ENCODE data around the gene SLC26A1. TPM values are rescaled to one million over a fixed set of nuclear protein-coding genes. Genes with fewer than 3 reads are reported as not detected.
A peak's percentile ranks its signal among the peaks of the same experiment; 100 is the strongest.

The SLC26A1 gene
- total RNA-seq, 1 donor from 2014 or later = not detected

- no peaks in the 10 kb centered on the region for H3F3A ChIP-seq (ENCODE audit: low read depth)
- no peak overlapping the region for H3K4me3 Mint-ChIP-seq
- no peaks in the 10 kb centered on the region for H4K20me1 ChIP-seq (ENCODE audit: low read depth)
- H3K4me2 ChIP-seq = no peak overlapping the region
- H2AFZ ChIP-seq (replicated peaks) = no peak overlapping the region
- H3K36me3 Mint-ChIP-seq = peaks cover 7% of the 10 kb centered on the region
- TF ChIP-seq CTCF (IDR thresholded peaks at IDR 0.05) (no peak), EZH2phosphoT487 (IDR thresholded peaks at IDR 0.05) (no peak), EZH2 (IDR thresholded peaks at IDR 0.05) (no peak)
- H3K36me3 ChIP-seq = no peaks in the 10 kb centered on the region
- H3K4me3 ChIP-seq = no peak overlapping the region
- H3K27me3 Mint-ChIP-seq (ENCODE audit: insufficient read depth, low read depth) = peaks cover 3% of the 10 kb centered on the region
- no peaks in the 10 kb centered on the region for H3K79me2 ChIP-seq (ENCODE audit: low read depth)
- H3K9me3 ChIP-seq (ENCODE audit: low read depth) = no peaks in the 10 kb centered on the region
- DNase-seq (ENCODE audit: low spot score) = no peak
- H3K9me3 Mint-ChIP-seq = no peaks in the 10 kb centered on the region
- H3K27me3 ChIP-seq = no peaks in the 10 kb centered on the region
- no peak overlapping the region for H3K27ac Mint-ChIP-seq
- no peak overlapping the region for H3K27ac ChIP-seq
- peaks cover 3% of the 10 kb centered on the region for H3K4me1 Mint-ChIP-seq
- H3K4me1 ChIP-seq = peaks cover 4% of the 10 kb centered on the region
- no peak overlapping the region for H3K9ac ChIP-seq
These were observed 40.2 kb downstream of the SLC26A1 start for GRCh38 chr4:952881-953573.

GRCh38 chr4:951594-952468, 41.4 kb downstream of the SLC26A1 start:
- Histone ChIP-seq H3K36me3 (no peaks in the 10 kb centered on the region), H3K4me1 (peaks cover 4% of the 10 kb centered on the region), H4K20me1 (ENCODE audit: low read depth) (no peaks in the 10 kb centered on the region), H2AFZ (replicated peaks) (no peak overlapping the region), H3K27ac (no peak overlapping the region), H3F3A (ENCODE audit: low read depth) (no peaks in the 10 kb centered on the region), H3K9me3 (ENCODE audit: low read depth) (no peaks in the 10 kb centered on the region), H3K4me2 (no peak overlapping the region), H3K79me2 (ENCODE audit: low read depth) (no peaks in the 10 kb centered on the region), H3K4me3 (no peak overlapping the region), H3K9ac (no peak overlapping the region), H3K27me3 (no peaks in the 10 kb centered on the region)
- Mint-ChIP-seq H3K9me3 (no peaks in the 10 kb centered on the region), H3K4me1 (peaks cover 3% of the 10 kb centered on the region), H3K4me3 (no peak overlapping the region), H3K27me3 (ENCODE audit: insufficient read depth, low read depth) (peaks cover 3% of the 10 kb centered on the region), H3K36me3 (peaks cover 7% of the 10 kb centered on the region), H3K27ac (no peak overlapping the region)
- no peak for DNase-seq (ENCODE audit: low spot score)
- no peak for TF ChIP-seq CTCF (IDR thresholded peaks at IDR 0.05)
- TF ChIP-seq EZH2phosphoT487 (IDR thresholded peaks at IDR 0.05) = no peak
- no peak for TF ChIP-seq EZH2 (IDR thresholded peaks at IDR 0.05)

- H3K27me3 Mint-ChIP-seq (ENCODE audit: insufficient read depth, low read depth) = peaks cover 3% of the 10 kb centered on the region
- Histone ChIP-seq H2AFZ (replicated peaks) (no peak overlapping the region), H3F3A (ENCODE audit: low read depth) (no peaks in the 10 kb centered on the region), H3K4me2 (no peak overlapping the region), H3K27ac (no peak overlapping the region), H4K20me1 (ENCODE audit: low read depth) (no peaks in the 10 kb centered on the region), H3K4me3 (no peak overlapping the region), H3K4me1 (peaks cover 4% of the 10 kb centered on the region), H3K36me3 (no peaks in the 10 kb centered on the region), H3K27me3 (no peaks in the 10 kb centered on the region), H3K9ac (no peak overlapping the region), H3K9me3 (ENCODE audit: low read depth) (no peaks in the 10 kb centered on the region), H3K79me2 (ENCODE audit: low read depth) (no peaks in the 10 kb centered on the region)
- no peak overlapping the region for H3K4me3 Mint-ChIP-seq
- peaks cover 3% of the 10 kb centered on the region for H3K4me1 Mint-ChIP-seq
- H3K27ac Mint-ChIP-seq = no peak overlapping the region
- TF ChIP-seq EZH2 (IDR thresholded peaks at IDR 0.05) (no peak), EZH2phosphoT487 (IDR thresholded peaks at IDR 0.05) (no peak), CTCF (IDR thresholded peaks at IDR 0.05) (no peak)
- H3K36me3 Mint-ChIP-seq = peaks cover 5% of the 10 kb centered on the region
- no peaks in the 10 kb centered on the region for H3K9me3 Mint-ChIP-seq
- peak; percentile 48 for DNase-seq (ENCODE audit: low spot score)
These were observed 42.0 kb downstream of the SLC26A1 start for GRCh38 chr4:951186-951585.
